Osteocyte (in vitro differentiated cells): ENCODE data around the gene RNF212. TPM values are rescaled to one million over a fixed set of nuclear protein-coding genes. Genes with fewer than 3 reads are reported as not detected.

Experiments
- DNase-seq: peaks from one replicate; pipeline ENCODE4 v3.0.0; 2021; ENCODE audit warnings: mixed read lengths; ENCODE audit not compliant: unreplicated experiment; ENCODE audit errors: extremely low spot score
- H3K27ac Mint-ChIP-seq: one replicate; pipeline ENCODE4 v1.8.0; 2021; ENCODE audit warnings: mild to moderate bottlenecking, mixed read lengths; ENCODE audit not compliant: unreplicated experiment
- H3K27me3 Mint-ChIP-seq: one replicate; pipeline ENCODE4 v1.8.0; 2021; ENCODE audit warnings: mixed read lengths; ENCODE audit not compliant: unreplicated experiment
- H3K36me3 Mint-ChIP-seq: one replicate; pipeline ENCODE4 v1.8.0; 2021; ENCODE audit warnings: mixed read lengths; ENCODE audit not compliant: unreplicated experiment
- H3K4me1 Mint-ChIP-seq: one replicate; pipeline ENCODE4 v1.8.0; 2021; ENCODE audit warnings: mixed read lengths; ENCODE audit not compliant: unreplicated experiment
- H3K4me3 Mint-ChIP-seq: one replicate; pipeline ENCODE4 v1.8.0; 2021; ENCODE audit warnings: mild to moderate bottlenecking, moderate library complexity, mixed read lengths; ENCODE audit not compliant: unreplicated experiment
- H3K9me3 Mint-ChIP-seq: one replicate; pipeline ENCODE4 v1.8.0; 2021; ENCODE audit warnings: mixed read lengths; ENCODE audit not compliant: unreplicated experiment
- total RNA-seq: library from RNA; stranded (reverse); gene quantifications from 2 replicates; pipeline ENCODE4 v1.2.1, GENCODE V29; 2021
- TF ChIP-seq, protein P1 (sequence below): fragments of 200-600 bp; sonication (generic); IDR thresholded peaks from 2 replicates; pipeline ENCODE4 v1.5.0; 2021; ENCODE audit warnings: antibody characterized with exemption, mild to moderate bottlenecking, moderate library complexity

The RNF212 gene
- total RNA-seq, 1 donor from 2014 or later, result 3.8 TPM

DNA sequence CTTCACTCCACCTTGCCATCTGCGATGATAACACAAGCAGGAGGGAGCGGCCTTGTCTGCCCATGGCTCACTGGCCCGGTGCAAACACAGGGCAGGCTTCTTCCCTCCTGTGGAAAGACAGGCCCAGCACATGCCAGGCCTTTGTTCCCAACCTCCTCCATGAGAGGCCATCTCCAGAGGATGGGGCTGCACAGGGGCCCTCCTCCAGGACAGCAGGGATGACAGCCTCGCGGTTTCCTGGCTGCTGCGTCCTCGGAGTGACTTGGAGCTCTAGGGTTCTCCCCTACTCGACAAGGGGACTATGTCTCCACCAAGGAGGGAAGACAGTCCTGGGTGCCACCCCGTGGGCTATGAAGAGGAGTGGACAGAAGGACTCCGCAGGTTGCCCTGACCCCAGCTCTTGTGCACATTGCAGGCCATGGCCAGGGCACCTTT is 21.8 kb downstream of the RNF212 start:
- DNase-seq, result no peak
- H3K27ac Mint-ChIP-seq, result no peak overlapping the region
- no peak overlapping the region for H3K4me3 Mint-ChIP-seq
- H3K36me3 Mint-ChIP-seq, result no peaks in the 10 kb centered on the region
- no peaks in the 10 kb centered on the region for H3K4me1 Mint-ChIP-seq
- TF ChIP-seq, protein P1, sequence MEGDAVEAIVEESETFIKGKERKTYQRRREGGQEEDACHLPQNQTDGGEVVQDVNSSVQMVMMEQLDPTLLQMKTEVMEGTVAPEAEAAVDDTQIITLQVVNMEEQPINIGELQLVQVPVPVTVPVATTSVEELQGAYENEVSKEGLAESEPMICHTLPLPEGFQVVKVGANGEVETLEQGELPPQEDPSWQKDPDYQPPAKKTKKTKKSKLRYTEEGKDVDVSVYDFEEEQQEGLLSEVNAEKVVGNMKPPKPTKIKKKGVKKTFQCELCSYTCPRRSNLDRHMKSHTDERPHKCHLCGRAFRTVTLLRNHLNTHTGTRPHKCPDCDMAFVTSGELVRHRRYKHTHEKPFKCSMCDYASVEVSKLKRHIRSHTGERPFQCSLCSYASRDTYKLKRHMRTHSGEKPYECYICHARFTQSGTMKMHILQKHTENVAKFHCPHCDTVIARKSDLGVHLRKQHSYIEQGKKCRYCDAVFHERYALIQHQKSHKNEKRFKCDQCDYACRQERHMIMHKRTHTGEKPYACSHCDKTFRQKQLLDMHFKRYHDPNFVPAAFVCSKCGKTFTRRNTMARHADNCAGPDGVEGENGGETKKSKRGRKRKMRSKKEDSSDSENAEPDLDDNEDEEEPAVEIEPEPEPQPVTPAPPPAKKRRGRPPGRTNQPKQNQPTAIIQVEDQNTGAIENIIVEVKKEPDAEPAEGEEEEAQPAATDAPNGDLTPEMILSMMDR, result no peak
- H3K9me3 Mint-ChIP-seq, result no peaks in the 10 kb centered on the region
- H3K27me3 Mint-ChIP-seq, result peaks cover 11% of the 10 kb centered on the region

GRCh38 chr4:1090465-1091440 is 22.6 kb downstream of the RNF212 start:
- H3K9me3 Mint-ChIP-seq, result no peaks in the 10 kb centered on the region
- H3K4me3 Mint-ChIP-seq, result no peak overlapping the region
- no peak overlapping the region for H3K27ac Mint-ChIP-seq
- TF ChIP-seq, protein P1, result no peak
- no peaks in the 10 kb centered on the region for H3K4me1 Mint-ChIP-seq
- no peak for DNase-seq
- H3K27me3 Mint-ChIP-seq, result peaks cover 12% of the 10 kb centered on the region
- H3K36me3 Mint-ChIP-seq, result no peaks in the 10 kb centered on the region

DNA sequence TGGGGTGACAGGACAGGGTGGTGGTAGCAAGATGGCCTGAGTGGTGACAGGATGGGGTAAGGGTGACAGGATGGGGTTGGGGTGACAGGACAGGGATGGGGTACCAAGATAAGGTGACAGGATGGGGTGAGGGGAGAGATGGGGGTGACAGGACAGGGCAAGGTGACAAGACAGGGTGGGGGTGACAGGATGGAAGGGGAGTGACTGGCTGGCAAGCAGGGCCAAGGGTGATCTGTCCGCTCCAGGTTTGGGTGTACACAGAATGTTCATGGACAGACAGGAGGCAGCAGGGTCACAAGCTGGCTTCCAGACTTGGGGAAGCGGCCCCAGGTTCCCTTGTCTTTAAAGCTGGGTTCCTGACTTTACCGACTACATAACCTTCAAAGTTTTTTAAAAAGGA is 23.3 kb downstream of the RNF212 start:
- Mint-ChIP-seq H3K4me3 (no peak overlapping the region), H3K4me1 (no peaks in the 10 kb centered on the region), H3K27ac (no peak overlapping the region), H3K9me3 (no peaks in the 10 kb centered on the region), H3K27me3 (peaks cover 18% of the 10 kb centered on the region), H3K36me3 (no peaks in the 10 kb centered on the region)
- TF ChIP-seq, protein P1, result no peak
- DNase-seq, result no peak

DNA sequence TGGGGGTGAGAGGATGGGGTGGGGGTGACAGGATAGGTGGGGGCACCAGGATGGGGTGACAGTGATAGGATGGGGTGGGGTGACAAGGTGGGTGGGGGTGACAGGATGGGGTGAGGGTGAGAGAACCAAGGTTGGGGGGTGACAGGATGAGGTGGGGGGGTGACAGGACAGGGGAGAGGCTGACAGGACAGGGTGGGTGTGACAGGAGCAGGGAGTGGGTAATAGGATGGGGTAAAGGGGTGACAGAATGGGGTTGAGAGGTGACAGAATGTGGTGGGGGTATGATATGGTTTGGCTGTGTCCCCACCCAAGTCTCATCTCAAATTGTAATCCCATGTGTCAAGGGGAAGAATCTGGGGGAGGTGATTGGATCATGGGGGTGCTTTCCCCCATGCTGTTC is 26.0 kb downstream of the RNF212 start:
- DNase-seq, result no peak
- Mint-ChIP-seq H3K9me3 (no peaks in the 10 kb centered on the region), H3K36me3 (no peaks in the 10 kb centered on the region), H3K4me1 (peaks cover 5% of the 10 kb centered on the region), H3K27me3 (peaks cover 28% of the 10 kb centered on the region), H3K27ac (no peak overlapping the region), H3K4me3 (no peak overlapping the region)
- TF ChIP-seq, protein P1, result no peak

DNA sequence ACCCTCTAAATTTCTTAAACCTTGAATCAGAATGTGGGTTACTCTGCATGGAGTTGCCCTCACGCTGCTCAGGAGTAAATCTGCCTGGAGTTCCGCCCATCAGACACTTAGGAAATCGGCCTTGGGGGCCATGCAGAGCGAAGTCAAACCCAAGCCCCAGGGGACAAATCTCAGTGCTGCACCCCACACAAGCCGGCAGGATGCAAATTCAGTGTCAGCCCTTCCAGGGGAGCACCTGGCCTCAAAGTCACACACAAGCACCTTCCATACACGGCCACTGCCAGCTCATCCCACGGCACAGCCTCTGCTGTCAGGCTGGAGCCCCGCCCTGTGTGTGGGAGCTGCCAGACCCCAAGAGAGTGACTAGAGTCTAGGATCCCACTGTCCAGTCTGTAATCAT is 27.4 kb downstream of the RNF212 start:
- no peak for DNase-seq
- H3K27ac Mint-ChIP-seq, result no peak overlapping the region
- H3K4me3 Mint-ChIP-seq, result no peak overlapping the region
- no peaks in the 10 kb centered on the region for H3K36me3 Mint-ChIP-seq
- peaks cover 12% of the 10 kb centered on the region for H3K4me1 Mint-ChIP-seq
- no peaks in the 10 kb centered on the region for H3K9me3 Mint-ChIP-seq
- TF ChIP-seq, protein P1, result no peak
- H3K27me3 Mint-ChIP-seq, result peaks cover 28% of the 10 kb centered on the region
